Osteoblast (primary cell): Measurements from ENCODE around the gene DSCAML1. TPM values are rescaled to one million over a fixed set of nuclear protein-coding genes. Genes with fewer than 3 reads are reported as not detected.

ENCODE experiments used
- DNase-seq: peaks from one replicate; pipeline ENCODE4 v3.0.0; 2011; ENCODE audit warnings: low spot score, mixed read lengths; ENCODE audit not compliant: insufficient read length; ENCODE audit errors: missing footprints
- H2AFZ ChIP-seq: 2 replicates; pipeline ENCODE4 v1.6.0; 2011; ENCODE audit warnings: mild to moderate bottlenecking, low read length
- H3K27ac ChIP-seq: 2 replicates; pipeline ENCODE4 v1.5.1; 2011; ENCODE audit warnings: mild to moderate bottlenecking, low read depth, low read length, moderate library complexity
- H3K27me3 ChIP-seq: 2 replicates; pipeline ENCODE4 v1.6.0; 2012; ENCODE audit warnings: mild to moderate bottlenecking, control low read depth, inconsistent platforms, low read length, moderate library complexity; ENCODE audit not compliant: insufficient read depth
- H3K36me3 ChIP-seq: 2 replicates; pipeline ENCODE4 v1.5.1; 2011; ENCODE audit warnings: mild to moderate bottlenecking, low read length, control low read depth, moderate library complexity; ENCODE audit not compliant: insufficient read depth
- H3K4me1 ChIP-seq: 2 replicates; pipeline ENCODE4 v1.5.1; 2011; ENCODE audit warnings: mild to moderate bottlenecking, low read length, control low read depth, moderate library complexity; ENCODE audit not compliant: insufficient read depth
- H3K4me2 ChIP-seq: 2 replicates; pipeline ENCODE4 v1.6.0; 2011; ENCODE audit warnings: mild to moderate bottlenecking, low read length; ENCODE audit not compliant: insufficient read depth
- H3K4me3 ChIP-seq: fragments of 200-600 bp; sonication (generic); 3 replicates; pipeline ENCODE4 v1.5.1; 2012; ENCODE audit warnings: mild to moderate bottlenecking, low read length, inconsistent platforms; ENCODE audit not compliant: insufficient read depth
- H3K79me2 ChIP-seq: 2 replicates; pipeline ENCODE4 v1.6.0; 2012; ENCODE audit warnings: mild to moderate bottlenecking, low read length, control low read depth, inconsistent platforms; ENCODE audit not compliant: insufficient read depth
- H3K9me3 ChIP-seq: 2 replicates; pipeline ENCODE4 v1.5.1; 2011; ENCODE audit warnings: low read depth, low read length, control low read depth
- H4K20me1 ChIP-seq: 2 replicates; pipeline ENCODE4 v1.6.0; 2012; ENCODE audit warnings: mild to moderate bottlenecking, low read length, control low read depth; ENCODE audit not compliant: insufficient read depth
- CTCF ChIP-seq: IDR thresholded peaks from 2 replicates; pipeline ENCODE4 v1.5.1; 2011; ENCODE audit warnings: mild to moderate bottlenecking, low read depth, low read length, moderate library complexity; ENCODE audit errors: extremely low read depth
- total RNA-seq: library from RNA; depleted of rRNA; stranded (reverse); fragments of >200 nt; gene quantifications from 2 replicates; pipeline ENCODE4 v1.2.3, GENCODE V29; 2012

Gene DSCAML1
- total RNA-seq, 1 donor: not detected

- no peaks in the 10 kb centered on the region for H3K36me3 ChIP-seq
- H3K9me3 ChIP-seq: no peaks in the 10 kb centered on the region
- H4K20me1 ChIP-seq: no peaks in the 10 kb centered on the region
- no peak overlapping the region for H2AFZ ChIP-seq
- H3K4me3 ChIP-seq: no peak overlapping the region
- DNase-seq: no peak
- H3K4me1 ChIP-seq: no peaks in the 10 kb centered on the region
- no peak overlapping the region for H3K27ac ChIP-seq
- H3K4me2 ChIP-seq: no peak overlapping the region
- no peak for TF ChIP-seq CTCF
- no peaks in the 10 kb centered on the region for H3K27me3 ChIP-seq
- no peaks in the 10 kb centered on the region for H3K79me2 ChIP-seq
Observed at GRCh38 chr11:117633976-117634755, 162.8 kb downstream of the DSCAML1 start.

DNA sequence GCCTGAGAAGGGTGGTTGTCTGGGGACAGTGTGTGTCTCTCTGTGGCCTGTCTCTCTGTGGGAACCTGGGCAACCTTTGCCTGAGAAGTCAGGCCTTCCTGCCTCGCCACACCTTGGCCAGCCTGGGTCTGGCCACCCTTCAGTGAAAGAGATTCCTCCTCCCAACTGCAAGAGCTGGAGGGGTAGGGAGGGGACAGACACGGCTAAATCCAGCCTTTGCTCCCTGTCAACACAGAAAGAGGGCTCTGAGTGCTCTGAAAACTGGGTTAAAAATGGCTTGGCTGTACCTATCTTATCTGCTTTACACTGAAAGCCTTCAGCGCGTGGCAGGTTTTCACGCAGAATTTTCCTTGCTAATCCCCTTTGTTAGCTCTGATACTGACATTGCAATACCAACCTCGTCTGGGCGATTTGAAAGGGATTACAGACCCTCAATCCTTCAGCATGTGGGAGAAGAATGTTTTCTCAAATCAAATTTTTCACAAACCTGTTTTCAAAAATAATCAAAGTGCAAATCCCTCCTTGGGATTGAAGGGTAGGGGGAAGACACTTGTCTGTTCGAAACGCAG is 163.7 kb downstream of the DSCAML1 start:
- Histone ChIP-seq H3K27ac (no peak overlapping the region), H3K9me3 (no peaks in the 10 kb centered on the region), H4K20me1 (no peaks in the 10 kb centered on the region), H3K79me2 (no peaks in the 10 kb centered on the region), H3K36me3 (no peaks in the 10 kb centered on the region), H3K27me3 (peaks cover 2% of the 10 kb centered on the region), H3K4me1 (no peaks in the 10 kb centered on the region), H2AFZ (no peak overlapping the region), H3K4me2 (no peak overlapping the region), H3K4me3 (no peak overlapping the region)
- DNase-seq: no peak
- TF ChIP-seq CTCF: no peak

DNA sequence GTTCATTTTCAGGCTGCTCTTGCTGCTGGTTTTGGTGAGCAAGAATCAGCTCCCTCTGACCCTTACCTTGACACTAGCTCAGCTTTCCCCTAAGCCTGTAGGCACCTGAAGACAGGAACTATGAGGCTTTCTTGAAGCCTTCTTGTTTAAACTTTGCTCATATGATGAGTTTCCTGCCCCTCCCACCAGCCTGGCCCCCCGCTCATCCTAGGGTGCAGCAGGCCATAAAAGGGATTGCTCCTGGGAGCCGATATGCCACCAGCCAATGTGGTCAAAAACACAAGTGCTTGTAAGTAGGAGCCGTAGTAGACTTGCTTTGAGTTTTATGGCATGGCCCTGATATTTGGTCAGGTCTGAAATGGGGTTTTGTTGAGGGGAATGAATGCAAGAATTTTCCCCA is 164.7 kb downstream of the DSCAML1 start:
- Histone ChIP-seq H4K20me1 (no peaks in the 10 kb centered on the region), H3K36me3 (no peaks in the 10 kb centered on the region), H3K4me2 (no peak overlapping the region), H3K9me3 (no peaks in the 10 kb centered on the region), H3K27me3 (peaks cover 2% of the 10 kb centered on the region), H3K4me1 (no peaks in the 10 kb centered on the region), H3K27ac (no peak overlapping the region), H3K79me2 (no peaks in the 10 kb centered on the region), H3K4me3 (no peak overlapping the region), H2AFZ (no peak overlapping the region)
- no peak for DNase-seq
- TF ChIP-seq CTCF: no peak

DNA sequence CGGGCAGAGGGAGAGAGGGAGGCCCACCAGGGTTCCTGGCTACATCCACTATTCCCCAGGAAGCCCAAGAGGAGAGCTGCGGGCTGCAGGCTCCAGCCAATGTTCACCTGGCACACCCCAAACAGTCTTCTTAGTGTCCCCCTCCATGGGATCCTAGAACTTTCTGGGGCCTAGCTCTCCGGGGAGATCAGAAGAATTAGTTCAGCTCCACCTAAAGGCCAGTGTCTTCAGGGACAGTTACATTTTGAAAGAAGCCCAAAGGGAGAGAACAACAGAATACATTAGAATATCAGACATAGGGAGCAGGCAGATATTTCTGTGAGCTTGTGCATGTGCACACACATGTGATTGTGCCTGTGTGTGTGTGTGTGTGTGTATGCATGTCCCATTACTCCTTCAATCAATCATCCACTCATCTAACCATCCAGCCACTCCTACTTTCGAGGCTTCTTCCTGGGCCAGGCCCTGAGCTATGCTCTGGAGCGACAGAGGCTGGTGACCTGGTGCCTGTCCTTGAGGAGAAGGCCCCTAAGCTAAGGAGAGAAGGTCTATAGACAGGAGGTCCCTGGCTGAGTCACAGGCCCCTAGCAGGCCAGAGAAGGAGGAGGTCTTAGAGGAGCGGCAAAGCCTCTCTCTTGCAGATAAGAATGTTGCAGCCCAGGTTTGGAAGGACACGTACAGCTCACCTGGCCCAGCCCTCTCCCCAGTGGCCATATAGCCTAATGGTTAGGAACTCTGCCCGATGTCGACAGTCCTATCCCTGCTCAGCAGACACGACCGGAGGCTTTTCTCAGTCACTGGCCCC is 165.5 kb downstream of the DSCAML1 start:
- Histone ChIP-seq H3K9me3 (no peaks in the 10 kb centered on the region), H3K4me1 (no peaks in the 10 kb centered on the region), H3K27me3 (peaks cover 2% of the 10 kb centered on the region), H2AFZ (no peak overlapping the region), H4K20me1 (no peaks in the 10 kb centered on the region), H3K79me2 (no peaks in the 10 kb centered on the region), H3K36me3 (no peaks in the 10 kb centered on the region), H3K4me2 (no peak overlapping the region), H3K4me3 (no peak overlapping the region), H3K27ac (no peak overlapping the region)
- TF ChIP-seq CTCF: no peak
- DNase-seq: peak; percentile 36
